DLD1 (cell line): Measurements from ENCODE around the gene PPIF.

Experiments
- in situ Hi-C: cut with HindIII; loops from 2 replicates; pipeline ENCODE4 v1.10.0; 2017; ENCODE audit warnings: low sequenced_read_pairs

PPIF gene

GRCh38 chr10:79367426-79368189 lies 20.3 kb downstream of the PPIF start:
- in situ Hi-C loops = loop anchor here (25.0 kb wide), 1 partner anchor 120 kb away; no protein-coding TSS in a partner anchor

GRCh38 chr10:79372871-79373270 lies 25.6 kb downstream of the PPIF start:
- in situ Hi-C loops = loop anchor here (25.0 kb wide), 1 partner anchor 114 kb away; no protein-coding TSS in a partner anchor

- in situ Hi-C loops = loop anchor here (25.0 kb wide), 1 partner anchor 113 kb away; no protein-coding TSS in a partner anchor
Observed at GRCh38 chr10:79374312-79375191, 27.3 kb downstream of the PPIF start.

GRCh38 chr10:79375321-79376077 lies 28.2 kb downstream of the PPIF start:
- in situ Hi-C loops = no loop called here

GRCh38 chr10:79376078-79376628 lies 28.9 kb downstream of the PPIF start:
- in situ Hi-C loops = no loop called here

GRCh38 chr10:79376751-79377556 lies 29.7 kb downstream of the PPIF start:
- in situ Hi-C loops = no loop called here

- in situ Hi-C loops = no loop called here
Observed at GRCh38 chr10:79377557-79378382, 30.5 kb downstream of the PPIF start.

GRCh38 chr10:79378383-79378646 lies 31.0 kb downstream of the PPIF start:
- in situ Hi-C loops = no loop called here

- in situ Hi-C loops = no loop called here
Observed at GRCh38 chr10:79378647-79379511, 31.6 kb downstream of the PPIF start.

- in situ Hi-C loops = no loop called here
Observed at GRCh38 chr10:79379512-79380124, 32.3 kb downstream of the PPIF start.

GRCh38 chr10:79380125-79380945 lies 33.1 kb downstream of the PPIF start:
- in situ Hi-C loops = no loop called here

GRCh38 chr10:79380946-79381721 lies 33.9 kb downstream of the PPIF start:
- in situ Hi-C loops = no loop called here

GRCh38 chr10:79381804-79382221 lies 34.5 kb downstream of the PPIF start:
- in situ Hi-C loops = no loop called here

- in situ Hi-C loops = no loop called here
Observed at GRCh38 chr10:79382491-79382941, 35.2 kb downstream of the PPIF start.

- in situ Hi-C loops = no loop called here
Observed at GRCh38 chr10:79383974-79384606, 36.8 kb downstream of the PPIF start.
